Measurements from ENCODE around the gene NOS3. TPM values are rescaled to one million over a fixed set of nuclear protein-coding genes. Genes with fewer than 3 reads are reported as not detected.

NOS3 gene
- total and polyA plus RNA-seq, 9 of the 15 experiments (the other 6 are each of a cell fraction or from before 2014, with no cell fraction given): 1.1 to 121 (median 23.6) TPM

DNA sequence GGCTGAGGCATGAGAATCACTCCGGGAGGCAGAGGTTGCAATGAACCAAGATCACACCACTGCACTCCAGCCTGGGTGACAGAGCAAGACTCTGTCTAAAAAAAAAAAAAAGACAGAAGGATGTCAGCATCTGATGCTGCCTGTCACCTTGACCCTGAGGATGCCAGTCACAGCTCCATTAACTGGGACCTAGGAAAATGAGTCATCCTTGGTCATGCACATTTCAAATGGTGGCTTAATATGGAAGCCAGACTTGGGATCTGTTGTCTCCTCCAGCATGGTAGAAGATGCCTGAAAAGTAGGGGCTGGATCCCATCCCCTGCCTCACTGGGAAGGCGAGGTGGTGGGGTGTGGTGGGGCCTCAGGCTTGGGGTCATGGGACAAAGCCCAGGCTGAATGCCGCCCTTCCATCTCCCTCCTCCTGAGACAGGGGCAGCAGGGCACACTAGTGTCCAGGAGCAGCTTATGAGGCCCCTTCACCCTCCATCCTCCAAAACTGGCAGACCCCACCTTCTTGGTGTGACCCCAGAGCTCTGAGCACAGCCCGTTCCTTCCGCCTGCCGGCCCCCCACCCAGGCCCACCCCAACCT is 1.3 kb downstream of the NOS3 start (continued):
- TF ChIP-seq ZNF778 (CRISPR knock-in tag; IDR thresholded peaks at IDR 0.05) (no peak), SRF (CRISPR knock-in tag; IDR thresholded peaks at IDR 0.05) (no peak), JUND (IDR thresholded peaks at IDR 0.05; ENCODE audit: borderline replicate concordance, low read depth, low read length) (peak; percentile 65; the same call in 1 of the 2 replicates), JUND (tag; IDR thresholded peaks at IDR 0.05; ENCODE audit: borderline replicate concordance, low read depth, low read length) (no peak)
- TF ChIP-seq, protein P1, sequence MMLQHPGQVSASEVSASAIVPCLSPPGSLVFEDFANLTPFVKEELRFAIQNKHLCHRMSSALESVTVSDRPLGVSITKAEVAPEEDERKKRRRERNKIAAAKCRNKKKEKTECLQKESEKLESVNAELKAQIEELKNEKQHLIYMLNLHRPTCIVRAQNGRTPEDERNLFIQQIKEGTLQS (IDR thresholded peaks at IDR 0.05): peak; percentile 77
- TF ChIP-seq, protein P1 (CRISPR knock-in tag; conservative IDR thresholded peaks at IDR 0.05): no peak
- TF ChIP-seq, protein P2, sequence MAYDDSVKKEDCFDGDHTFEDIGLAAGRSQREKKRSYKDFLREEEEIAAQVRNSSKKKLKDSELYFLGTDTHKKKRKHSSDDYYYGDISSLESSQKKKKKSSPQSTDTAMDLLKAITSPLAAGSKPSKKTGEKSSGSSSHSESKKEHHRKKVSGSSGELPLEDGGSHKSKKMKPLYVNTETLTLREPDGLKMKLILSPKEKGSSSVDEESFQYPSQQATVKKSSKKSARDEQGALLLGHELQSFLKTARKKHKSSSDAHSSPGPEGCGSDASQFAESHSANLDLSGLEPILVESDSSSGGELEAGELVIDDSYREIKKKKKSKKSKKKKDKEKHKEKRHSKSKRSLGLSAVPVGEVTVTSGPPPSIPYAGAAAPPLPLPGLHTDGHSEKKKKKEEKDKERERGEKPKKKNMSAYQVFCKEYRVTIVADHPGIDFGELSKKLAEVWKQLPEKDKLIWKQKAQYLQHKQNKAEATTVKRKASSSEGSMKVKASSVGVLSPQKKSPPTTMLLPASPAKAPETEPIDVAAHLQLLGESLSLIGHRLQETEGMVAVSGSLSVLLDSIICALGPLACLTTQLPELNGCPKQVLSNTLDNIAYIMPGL (CRISPR knock-in tag; IDR thresholded peaks at IDR 0.05): no peak
- TF ChIP-seq, protein P3, sequence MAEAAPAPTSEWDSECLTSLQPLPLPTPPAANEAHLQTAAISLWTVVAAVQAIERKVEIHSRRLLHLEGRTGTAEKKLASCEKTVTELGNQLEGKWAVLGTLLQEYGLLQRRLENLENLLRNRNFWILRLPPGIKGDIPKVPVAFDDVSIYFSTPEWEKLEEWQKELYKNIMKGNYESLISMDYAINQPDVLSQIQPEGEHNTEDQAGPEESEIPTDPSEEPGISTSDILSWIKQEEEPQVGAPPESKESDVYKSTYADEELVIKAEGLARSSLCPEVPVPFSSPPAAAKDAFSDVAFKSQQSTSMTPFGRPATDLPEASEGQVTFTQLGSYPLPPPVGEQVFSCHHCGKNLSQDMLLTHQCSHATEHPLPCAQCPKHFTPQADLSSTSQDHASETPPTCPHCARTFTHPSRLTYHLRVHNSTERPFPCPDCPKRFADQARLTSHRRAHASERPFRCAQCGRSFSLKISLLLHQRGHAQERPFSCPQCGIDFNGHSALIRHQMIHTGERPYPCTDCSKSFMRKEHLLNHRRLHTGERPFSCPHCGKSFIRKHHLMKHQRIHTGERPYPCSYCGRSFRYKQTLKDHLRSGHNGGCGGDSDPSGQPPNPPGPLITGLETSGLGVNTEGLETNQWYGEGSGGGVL (CRISPR knock-in tag; IDR thresholded peaks at IDR 0.05): no peak

Data from K562 (cell line).